DOHH2 (cell line): ENCODE measurements around the gene TGFBR3.

Source experiments
- CTCF ChIP-seq: fragments of 200-600 bp; sonication (generic); IDR thresholded peaks from one replicate; pipeline ENCODE4 v1.5.1; 2014; ENCODE audit warnings: antibody characterized with exemption, mild to moderate bottlenecking, low read depth, low read length; ENCODE audit not compliant: poor library complexity, severe bottlenecking
- EZH2phosphoT487 ChIP-seq: fragments of 200-600 bp; sonication (generic); IDR thresholded peaks from 2 replicates; pipeline ENCODE4 v1.6.1; 2017; ENCODE audit warnings: borderline replicate concordance, mild to moderate bottlenecking, antibody characterized with exemption, low read length, moderate library complexity, mixed read lengths

DNA sequence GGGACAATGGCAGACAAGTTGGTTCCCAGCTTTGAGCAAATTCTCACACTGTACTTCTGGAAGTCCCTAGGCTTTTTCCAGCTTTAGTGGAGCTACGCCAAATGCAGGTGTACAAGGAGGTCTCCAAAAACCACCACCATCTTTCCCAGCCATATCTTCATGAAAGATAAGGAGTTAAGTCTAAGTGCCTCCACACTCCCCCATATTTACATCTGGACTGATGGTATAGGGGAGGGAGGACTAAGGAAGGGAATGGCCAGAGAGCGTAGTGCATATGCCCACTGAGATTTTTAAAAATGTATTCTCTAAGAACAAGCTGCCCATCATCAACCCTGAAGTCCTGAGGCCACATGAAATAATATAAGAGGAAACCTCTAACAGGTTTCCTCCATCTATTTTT is 161.3 kb downstream of the TGFBR3 start:
- no peak for TF ChIP-seq CTCF
- no peak for TF ChIP-seq EZH2phosphoT487
